K562 (cell line): ENCODE measurements around the gene EIF4E1B.

Experiments used
- GATAD2B ChIP-seq: fragments of 450-650 bp; IDR thresholded peaks from 2 replicates; pipeline ENCODE4 v1.6.1; 2017; ENCODE audit warnings: mild to moderate bottlenecking, borderline replicate concordance
- PML ChIP-seq: IDR thresholded peaks from 2 replicates; pipeline ENCODE4 v1.6.1; 2012; ENCODE audit warnings: low read length, inconsistent platforms
- RBM22 ChIP-seq: fragments of 200-400 bp; formaldehyde crosslinking; IDR thresholded peaks from 2 replicates; pipeline ENCODE4 v1.6.1; 2018; ENCODE audit warnings: low read length, low read depth; ENCODE audit not compliant: poor library complexity, severe bottlenecking
- TCFL5 ChIP-seq: fragments of 250-450 bp; sonication (Bioruptor Pico); conservative IDR thresholded peaks from 2 replicates; pipeline ENCODE4 v1.6.1; 2021; ENCODE audit warnings: mild to moderate bottlenecking, moderate library complexity, matching md5 sums
- ZNF584 ChIP-seq: fragments of 200-800 bp; sonication (Bioruptor generic); IDR thresholded peaks from 2 replicates; pipeline ENCODE4 v1.6.1; 2016; ENCODE audit warnings: low read depth, mild to moderate bottlenecking, missing genetic modification characterization, missing compliant biosample characterization
- TF ChIP-seq, protein P1 (sequence below), 3 experiments: IDR thresholded peaks in 2 of 3; conservative IDR thresholded peaks in 1 of 3; 2 replicates each; pipeline ENCODE4 v1.5.1; 2011 to 2012; ENCODE audit warnings: low read length in 3 of 3, mild to moderate bottlenecking in 3 of 3, control low read depth in 2 of 3, improper control_type of control experiment in 1 of 3, inconsistent platforms in 1 of 3, low read depth in 1 of 3, mixed read lengths in 1 of 3, moderate library complexity in 1 of 3; ENCODE audit not compliant: insufficient read depth in 2 of 3

DNA sequence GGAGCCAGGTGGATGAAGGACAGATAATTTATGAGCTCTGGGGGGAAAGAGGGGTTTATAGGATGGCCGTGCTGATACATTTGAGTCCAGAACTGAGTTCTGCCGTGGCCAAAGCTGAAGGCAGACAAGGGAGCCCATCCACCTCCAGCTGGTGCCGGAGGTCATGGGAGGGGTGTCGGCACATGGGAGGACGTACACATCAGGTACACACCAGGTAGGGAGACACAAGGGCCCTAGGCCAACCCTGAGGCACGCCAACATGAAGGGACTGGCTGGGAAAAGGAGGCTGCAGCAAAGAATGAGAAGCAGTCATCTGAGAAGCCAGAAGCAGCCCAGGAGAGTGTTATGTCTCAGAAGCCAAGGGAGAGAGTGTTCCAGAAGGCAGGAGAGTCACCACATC is 18.5 kb upstream of the EIF4E1B start:
- TF ChIP-seq, protein P1, sequence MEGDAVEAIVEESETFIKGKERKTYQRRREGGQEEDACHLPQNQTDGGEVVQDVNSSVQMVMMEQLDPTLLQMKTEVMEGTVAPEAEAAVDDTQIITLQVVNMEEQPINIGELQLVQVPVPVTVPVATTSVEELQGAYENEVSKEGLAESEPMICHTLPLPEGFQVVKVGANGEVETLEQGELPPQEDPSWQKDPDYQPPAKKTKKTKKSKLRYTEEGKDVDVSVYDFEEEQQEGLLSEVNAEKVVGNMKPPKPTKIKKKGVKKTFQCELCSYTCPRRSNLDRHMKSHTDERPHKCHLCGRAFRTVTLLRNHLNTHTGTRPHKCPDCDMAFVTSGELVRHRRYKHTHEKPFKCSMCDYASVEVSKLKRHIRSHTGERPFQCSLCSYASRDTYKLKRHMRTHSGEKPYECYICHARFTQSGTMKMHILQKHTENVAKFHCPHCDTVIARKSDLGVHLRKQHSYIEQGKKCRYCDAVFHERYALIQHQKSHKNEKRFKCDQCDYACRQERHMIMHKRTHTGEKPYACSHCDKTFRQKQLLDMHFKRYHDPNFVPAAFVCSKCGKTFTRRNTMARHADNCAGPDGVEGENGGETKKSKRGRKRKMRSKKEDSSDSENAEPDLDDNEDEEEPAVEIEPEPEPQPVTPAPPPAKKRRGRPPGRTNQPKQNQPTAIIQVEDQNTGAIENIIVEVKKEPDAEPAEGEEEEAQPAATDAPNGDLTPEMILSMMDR (IDR thresholded peaks at IDR 0.05 in 2 of 3, conservative IDR thresholded peaks at IDR 0.05 in 1 of 3; ENCODE audit: insufficient read depth in 2 of 3, low read depth in 1 of 3, low read length in 3 of 3) = no peak
- TF ChIP-seq TCFL5 (CRISPR knock-in tag) (no peak), GATAD2B (no peak), RBM22 (no peak), ZNF584 (CRISPR knock-in tag) (no peak), PML (no peak)
